PFSK-1 (cell line): Measurements from ENCODE around the gene C2orf81.

ENCODE experiments used
- FOXP2 ChIP-seq: optimal IDR thresholded peaks from 2 replicates; pipeline ENCODE3; 2011; ENCODE audit warnings: borderline replicate concordance, control low read depth, inconsistent platforms; ENCODE audit not compliant: insufficient read depth; ENCODE audit errors: extremely low read length, extremely low read depth
- POLR2AphosphoS5 ChIP-seq: IDR thresholded peaks from 2 replicates; pipeline ENCODE4 v1.6.1; 2012; ENCODE audit warnings: low read depth, mild to moderate bottlenecking, control low read depth, low read length, moderate library complexity
- REST ChIP-seq, 2 experiments: IDR thresholded peaks; 2 replicates each; pipeline versions ENCODE4 v1.6.1 to v1.8.0; 2011 to 2012; ENCODE audit warnings: low read depth in 2 of 2, low read length in 2 of 2, control low read depth in 1 of 2, inconsistent platforms in 1 of 2, mild to moderate bottlenecking in 1 of 2, moderate library complexity in 1 of 2; ENCODE audit not compliant: insufficient read depth in 1 of 2
- SIN3A ChIP-seq: IDR thresholded peaks from 2 replicates; pipeline ENCODE4 v1.6.1; 2012; ENCODE audit warnings: mild to moderate bottlenecking, low read length, moderate library complexity, borderline replicate concordance; ENCODE audit not compliant: insufficient read depth
- TAF1 ChIP-seq: IDR thresholded peaks from 2 replicates; pipeline ENCODE4 v1.6.1; 2012; ENCODE audit warnings: low read length, control low read depth, borderline replicate concordance; ENCODE audit not compliant: insufficient read depth

GRCh38 chr2:74441170-74441689 lies 19.8 kb upstream of the C2orf81 start:
- TF ChIP-seq POLR2AphosphoS5 (no peak), SIN3A (no peak), REST (IDR thresholded peaks at IDR 0.05; ENCODE audit: insufficient read depth in 1 of 2, low read depth in 2 of 2, low read length in 2 of 2) (no peak), FOXP2 (no peak), TAF1 (no peak)
